Liver (tissue), 9 donors: ENCODE results near the gene PLS1. TPM values are rescaled to one million over a fixed set of nuclear protein-coding genes. Genes with fewer than 3 reads are reported as not detected.

Experiments
- DNase-seq: peaks from one replicate; pipeline ENCODE4 v3.0.0-alpha.2; 2017; ENCODE audit warnings: low spot score
- H3K27ac ChIP-seq, 2 donors: one replicate each; pipeline ENCODE4 v1.7.0; 2013; ENCODE audit warnings: inconsistent platforms in 2 of 2, low read length in 2 of 2, control low read depth in 1 of 2, low read depth in 1 of 2, mild to moderate bottlenecking in 1 of 2
- H3K27me3 ChIP-seq, 4 donors: one replicate each; pipeline versions ENCODE4 v1.6.1 to v1.7.0; 2013; ENCODE audit warnings: low read length in 3 of 4, inconsistent platforms in 1 of 4, mild to moderate bottlenecking in 1 of 4, moderate library complexity in 1 of 4; ENCODE audit not compliant: control insufficient read depth in 4 of 4, insufficient read depth in 4 of 4
- H3K36me3 ChIP-seq, 4 donors: one replicate each; pipeline versions ENCODE4 v1.6.1 to v1.7.0; 2013; ENCODE audit warnings: low read length in 3 of 4, mild to moderate bottlenecking in 3 of 4, low read depth in 1 of 4, moderate library complexity in 1 of 4; ENCODE audit not compliant: control insufficient read depth in 4 of 4, insufficient read depth in 3 of 4
- H3K4me1 ChIP-seq, 4 donors: one replicate each; pipeline versions ENCODE4 v1.6.1 to v1.7.0; 2013; ENCODE audit warnings: low read length in 3 of 4, mild to moderate bottlenecking in 3 of 4, moderate library complexity in 1 of 4; ENCODE audit not compliant: control insufficient read depth in 4 of 4, insufficient read depth in 4 of 4
- H3K4me3 ChIP-seq, 3 donors: one replicate each; pipeline versions ENCODE4 v1.6.1 to v1.7.0; 2013; ENCODE audit warnings: low read length in 3 of 3, control low read depth in 1 of 3, low read depth in 1 of 3, mild to moderate bottlenecking in 1 of 3
- H3K9ac ChIP-seq, 2 donors: one replicate each; pipeline ENCODE4 v1.7.0; 2013; ENCODE audit warnings: low read length in 2 of 2, mild to moderate bottlenecking in 2 of 2, moderate library complexity in 2 of 2, control low read depth in 1 of 2, low read depth in 1 of 2
- H3K9me3 ChIP-seq, 4 donors: one replicate each; pipeline versions ENCODE4 v1.6.1 to v1.7.0; 2013; ENCODE audit warnings: low read length in 3 of 4; ENCODE audit not compliant: control insufficient read depth in 4 of 4
- EGR1 ChIP-seq, 2 donors: IDR thresholded peaks; 2 replicates each; pipeline ENCODE4 v1.6.1; 2016 to 2018; ENCODE audit warnings: antibody characterized with exemption in 2 of 2, low read depth in 2 of 2
- FOXA1 ChIP-seq: IDR thresholded peaks from 2 replicates; pipeline ENCODE4 v1.6.1; 2016; ENCODE audit warnings: antibody characterized with exemption
- FOXA2 ChIP-seq: IDR thresholded peaks from 2 replicates; pipeline ENCODE4 v1.6.1; 2016; ENCODE audit warnings: antibody characterized with exemption
- GABPA ChIP-seq, 2 donors: IDR thresholded peaks in 1 of 2; conservative IDR thresholded peaks in 1 of 2; 2 replicates each; pipeline ENCODE4 v1.6.1; 2016; ENCODE audit warnings: antibody characterized with exemption in 2 of 2, mild to moderate bottlenecking in 1 of 2, moderate library complexity in 1 of 2
- HNF4A ChIP-seq, 2 donors: conservative IDR thresholded peaks; 2 replicates each; pipeline ENCODE4 v1.6.1; 2016; ENCODE audit warnings: antibody characterized with exemption in 2 of 2, mild to moderate bottlenecking in 2 of 2
- HNF4G ChIP-seq: IDR thresholded peaks from 2 replicates; pipeline ENCODE4 v1.6.1; 2016; ENCODE audit warnings: antibody characterized with exemption
- JUND ChIP-seq, 2 donors: IDR thresholded peaks; 2 replicates each; pipeline ENCODE4 v1.6.1; 2016; ENCODE audit warnings: antibody characterized with exemption in 2 of 2
- NR2F2 ChIP-seq: IDR thresholded peaks from 2 replicates; pipeline ENCODE4 v1.6.1; 2016; ENCODE audit warnings: antibody characterized with exemption
- RAD21 ChIP-seq, 2 donors: IDR thresholded peaks; 2 replicates each; pipeline ENCODE4 v1.6.1; 2016; ENCODE audit warnings: antibody characterized with exemption in 2 of 2, mild to moderate bottlenecking in 2 of 2
- RXRA ChIP-seq, 2 donors: IDR thresholded peaks; 2 replicates each; pipeline ENCODE4 v1.6.1; 2017 to 2018; ENCODE audit warnings: antibody characterized with exemption in 2 of 2, mild to moderate bottlenecking in 1 of 2
- SP1 ChIP-seq: IDR thresholded peaks from 2 replicates; pipeline ENCODE4 v1.6.1; 2018; ENCODE audit warnings: antibody characterized with exemption, mild to moderate bottlenecking
- TAF1 ChIP-seq: conservative IDR thresholded peaks from 2 replicates; pipeline ENCODE4 v1.6.1; 2016; ENCODE audit warnings: antibody characterized with exemption, mild to moderate bottlenecking
- YY1 ChIP-seq: IDR thresholded peaks from 2 replicates; pipeline ENCODE4 v1.6.1; 2016; ENCODE audit warnings: antibody characterized with exemption, mild to moderate bottlenecking
- WGBS: extraction: QIAGEN DNeasy Blood & Tissue Kit; methylation state at CpG from one replicate; pipeline ENCODE4 v1.1.7; 2013; 5-methylcytosine and 5-hydroxymethylcytosine counted together
- polyA plus RNA-seq, 2 donors: library from polyadenylated mRNA; stranded (reverse) in 1 of 2; unstranded in 1 of 2; fragments of 200-250 nt in 1 of 2; fragments of >200 nt in 1 of 2; fragmentation: Nextera tagmentation in 1 of 2; extraction: Ambion mirVana in 1 of 2; gene quantifications; one replicate each; pipeline versions ENCODE4 v1.2.1 to v1.2.3, GENCODE V29; 2013 to 2015
- total RNA-seq, 2 donors: library from RNA; depleted of rRNA; stranded (reverse); fragments of >200 nt; gene quantifications; one replicate each; pipeline ENCODE4 v1.2.3, GENCODE V29; 2014
- TF ChIP-seq, protein P1 (sequence below): IDR thresholded peaks from 2 replicates; pipeline ENCODE4 v1.6.1; 2016; ENCODE audit warnings: antibody characterized with exemption, mild to moderate bottlenecking
- TF ChIP-seq, protein P2 (sequence below): IDR thresholded peaks from 2 replicates; pipeline ENCODE4 v1.6.1; 2016; ENCODE audit warnings: antibody characterized with exemption
- TF ChIP-seq, protein P3 (sequence below): IDR thresholded peaks from 2 replicates; pipeline ENCODE4 v1.6.1; 2016; ENCODE audit warnings: antibody characterized with exemption
- TF ChIP-seq, protein P4 (sequence below): fragments of 150-350 bp; IDR thresholded peaks from 2 replicates; pipeline ENCODE4 v1.5.1; 2017; ENCODE audit warnings: improper control_type of control experiment, low read depth, low read length; ENCODE audit not compliant: missing input control
- TF ChIP-seq, protein P5 (sequence below): IDR thresholded peaks from 2 replicates; pipeline ENCODE4 v1.6.1; 2016; ENCODE audit warnings: antibody characterized with exemption
- donor health status: healthy.
- donor health status: healthy.
- donor health status: healthy.
- donor health status: healthy.
- donor health status: healthy.

Gene PLS1
- total and polyA plus RNA-seq, 4 donors, result 7.2 to 21.9 (median 10.1) TPM

DNA sequence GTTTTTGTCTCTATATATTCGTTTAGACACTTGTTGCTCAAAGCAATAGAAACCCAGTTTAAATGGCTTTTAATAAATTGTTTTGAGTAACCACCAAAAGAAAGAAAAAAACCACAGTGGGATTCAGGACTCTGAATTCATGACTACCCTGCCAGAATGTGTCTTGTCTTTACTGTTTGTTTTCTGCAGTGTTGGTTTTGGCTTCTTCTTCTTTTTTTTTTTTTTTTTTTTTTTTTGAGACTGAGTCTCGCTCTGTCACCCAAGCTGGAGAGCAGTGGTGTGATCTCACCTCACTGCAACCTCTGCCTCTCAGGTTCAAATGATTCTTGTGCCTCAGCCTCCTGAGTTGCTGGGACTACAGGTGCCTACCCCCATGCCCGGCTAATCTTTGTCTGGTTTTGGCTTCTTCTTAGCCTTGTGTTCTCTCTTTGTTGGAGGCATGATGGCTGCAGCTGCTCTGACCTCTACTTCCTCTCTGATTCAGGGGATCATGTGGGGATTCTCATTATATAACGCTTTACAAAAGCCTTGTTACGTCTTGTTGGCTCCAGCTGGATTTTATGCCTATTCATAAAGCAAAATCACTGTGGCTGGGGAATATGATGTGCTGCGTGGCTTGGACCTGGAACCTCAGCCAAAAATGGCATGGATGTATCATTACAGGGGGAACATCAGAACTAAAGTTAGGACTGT is 54.0 kb downstream of the PLS1 start:
- Histone ChIP-seq H3K27ac (peak overlapping the region; percentile 40 to 58), H3K4me1 (peaks cover 1 to 17% (median 10%) of the 10 kb centered on the region in 4 donors), H3K4me3 (no peak overlapping the region), H3K9me3 (no peaks in the 10 kb centered on the region), H3K36me3 (peaks cover 0 to 3% (median 0%) of the 10 kb centered on the region in 4 donors), H3K9ac (no peak overlapping the region), H3K27me3 (no peaks in the 10 kb centered on the region)
- DNase-seq, result no peak
- WGBS, result 41% methylated on average over 6 of the region's 6 CpGs
- TF ChIP-seq RAD21 (IDR thresholded peaks at IDR 0.05) (peak in 1 of 2 donors; percentile 38), EGR1 (IDR thresholded peaks at IDR 0.05; ENCODE audit: low read depth in 2 of 2) (no peak), SP1 (no peak), HNF4G (no peak), FOXA1 (no peak), NR2F2 (no peak), JUND (IDR thresholded peaks at IDR 0.05) (peak in 1 of 2 donors; percentile 47), RXRA (IDR thresholded peaks at IDR 0.05) (peak in 1 of 2 donors; percentile 53), TAF1 (no peak), YY1 (peak; percentile 43), GABPA (IDR thresholded peaks at IDR 0.05 in 1 of 2, conservative IDR thresholded peaks at IDR 0.05 in 1 of 2) (no peak), HNF4A (conservative IDR thresholded peaks at IDR 0.05) (peak; percentile 19 to 50), FOXA2 (no peak)
- TF ChIP-seq, protein P1, sequence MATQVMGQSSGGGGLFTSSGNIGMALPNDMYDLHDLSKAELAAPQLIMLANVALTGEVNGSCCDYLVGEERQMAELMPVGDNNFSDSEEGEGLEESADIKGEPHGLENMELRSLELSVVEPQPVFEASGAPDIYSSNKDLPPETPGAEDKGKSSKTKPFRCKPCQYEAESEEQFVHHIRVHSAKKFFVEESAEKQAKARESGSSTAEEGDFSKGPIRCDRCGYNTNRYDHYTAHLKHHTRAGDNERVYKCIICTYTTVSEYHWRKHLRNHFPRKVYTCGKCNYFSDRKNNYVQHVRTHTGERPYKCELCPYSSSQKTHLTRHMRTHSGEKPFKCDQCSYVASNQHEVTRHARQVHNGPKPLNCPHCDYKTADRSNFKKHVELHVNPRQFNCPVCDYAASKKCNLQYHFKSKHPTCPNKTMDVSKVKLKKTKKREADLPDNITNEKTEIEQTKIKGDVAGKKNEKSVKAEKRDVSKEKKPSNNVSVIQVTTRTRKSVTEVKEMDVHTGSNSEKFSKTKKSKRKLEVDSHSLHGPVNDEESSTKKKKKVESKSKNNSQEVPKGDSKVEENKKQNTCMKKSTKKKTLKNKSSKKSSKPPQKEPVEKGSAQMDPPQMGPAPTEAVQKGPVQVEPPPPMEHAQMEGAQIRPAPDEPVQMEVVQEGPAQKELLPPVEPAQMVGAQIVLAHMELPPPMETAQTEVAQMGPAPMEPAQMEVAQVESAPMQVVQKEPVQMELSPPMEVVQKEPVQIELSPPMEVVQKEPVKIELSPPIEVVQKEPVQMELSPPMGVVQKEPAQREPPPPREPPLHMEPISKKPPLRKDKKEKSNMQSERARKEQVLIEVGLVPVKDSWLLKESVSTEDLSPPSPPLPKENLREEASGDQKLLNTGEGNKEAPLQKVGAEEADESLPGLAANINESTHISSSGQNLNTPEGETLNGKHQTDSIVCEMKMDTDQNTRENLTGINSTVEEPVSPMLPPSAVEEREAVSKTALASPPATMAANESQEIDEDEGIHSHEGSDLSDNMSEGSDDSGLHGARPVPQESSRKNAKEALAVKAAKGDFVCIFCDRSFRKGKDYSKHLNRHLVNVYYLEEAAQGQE, result no peak
- TF ChIP-seq, protein P2, sequence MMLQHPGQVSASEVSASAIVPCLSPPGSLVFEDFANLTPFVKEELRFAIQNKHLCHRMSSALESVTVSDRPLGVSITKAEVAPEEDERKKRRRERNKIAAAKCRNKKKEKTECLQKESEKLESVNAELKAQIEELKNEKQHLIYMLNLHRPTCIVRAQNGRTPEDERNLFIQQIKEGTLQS, result no peak
- TF ChIP-seq, protein P3, sequence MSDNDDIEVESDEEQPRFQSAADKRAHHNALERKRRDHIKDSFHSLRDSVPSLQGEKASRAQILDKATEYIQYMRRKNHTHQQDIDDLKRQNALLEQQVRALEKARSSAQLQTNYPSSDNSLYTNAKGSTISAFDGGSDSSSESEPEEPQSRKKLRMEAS, result no peak
- TF ChIP-seq, protein P4, sequence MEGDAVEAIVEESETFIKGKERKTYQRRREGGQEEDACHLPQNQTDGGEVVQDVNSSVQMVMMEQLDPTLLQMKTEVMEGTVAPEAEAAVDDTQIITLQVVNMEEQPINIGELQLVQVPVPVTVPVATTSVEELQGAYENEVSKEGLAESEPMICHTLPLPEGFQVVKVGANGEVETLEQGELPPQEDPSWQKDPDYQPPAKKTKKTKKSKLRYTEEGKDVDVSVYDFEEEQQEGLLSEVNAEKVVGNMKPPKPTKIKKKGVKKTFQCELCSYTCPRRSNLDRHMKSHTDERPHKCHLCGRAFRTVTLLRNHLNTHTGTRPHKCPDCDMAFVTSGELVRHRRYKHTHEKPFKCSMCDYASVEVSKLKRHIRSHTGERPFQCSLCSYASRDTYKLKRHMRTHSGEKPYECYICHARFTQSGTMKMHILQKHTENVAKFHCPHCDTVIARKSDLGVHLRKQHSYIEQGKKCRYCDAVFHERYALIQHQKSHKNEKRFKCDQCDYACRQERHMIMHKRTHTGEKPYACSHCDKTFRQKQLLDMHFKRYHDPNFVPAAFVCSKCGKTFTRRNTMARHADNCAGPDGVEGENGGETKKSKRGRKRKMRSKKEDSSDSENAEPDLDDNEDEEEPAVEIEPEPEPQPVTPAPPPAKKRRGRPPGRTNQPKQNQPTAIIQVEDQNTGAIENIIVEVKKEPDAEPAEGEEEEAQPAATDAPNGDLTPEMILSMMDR, result no peak
- TF ChIP-seq, protein P5, sequence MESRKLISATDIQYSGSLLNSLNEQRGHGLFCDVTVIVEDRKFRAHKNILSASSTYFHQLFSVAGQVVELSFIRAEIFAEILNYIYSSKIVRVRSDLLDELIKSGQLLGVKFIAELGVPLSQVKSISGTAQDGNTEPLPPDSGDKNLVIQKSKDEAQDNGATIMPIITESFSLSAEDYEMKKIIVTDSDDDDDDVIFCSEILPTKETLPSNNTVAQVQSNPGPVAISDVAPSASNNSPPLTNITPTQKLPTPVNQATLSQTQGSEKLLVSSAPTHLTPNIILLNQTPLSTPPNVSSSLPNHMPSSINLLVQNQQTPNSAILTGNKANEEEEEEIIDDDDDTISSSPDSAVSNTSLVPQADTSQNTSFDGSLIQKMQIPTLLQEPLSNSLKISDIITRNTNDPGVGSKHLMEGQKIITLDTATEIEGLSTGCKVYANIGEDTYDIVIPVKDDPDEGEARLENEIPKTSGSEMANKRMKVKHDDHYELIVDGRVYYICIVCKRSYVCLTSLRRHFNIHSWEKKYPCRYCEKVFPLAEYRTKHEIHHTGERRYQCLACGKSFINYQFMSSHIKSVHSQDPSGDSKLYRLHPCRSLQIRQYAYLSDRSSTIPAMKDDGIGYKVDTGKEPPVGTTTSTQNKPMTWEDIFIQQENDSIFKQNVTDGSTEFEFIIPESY, result no peak
